GM18907 (cell line): ENCODE results near the gene OR11G2.
"Not testable (repeated sequence)": the region's sequence is repeated elsewhere in the genome, so short reads cannot be mapped to it uniquely, and the experiment has no call there.

Experiments
- ATAC-seq: cut with Tn5 transposase; IDR thresholded peaks from one replicate; pipeline ENCODE4 v1.9.1; 2021; ENCODE audit warnings: mild to moderate bottlenecking, moderate library complexity; ENCODE audit not compliant: unreplicated experiment

The OR11G2 gene

GRCh38 chr14:20190596-20190995 lies at the start of gene OR11G2:
Gene OR11G2, plus strand, starts transcription at chr14:20190896. Its CDS starts 6,542 bp downstream, at chr14:20197438.
- ATAC-seq: no peak

GRCh38 chr14:20143911-20144310 lies 46.8 kb upstream of the OR11G2 start:
- ATAC-seq: no peak

- ATAC-seq: no peak
These were observed 45.9 kb upstream of the OR11G2 start for GRCh38 chr14:20144820-20145219.

GRCh38 chr14:20164462-20164861 lies 26.2 kb upstream of the OR11G2 start:
- ATAC-seq: no peak

GRCh38 chr14:20167091-20167490 lies 23.6 kb upstream of the OR11G2 start:
- no peak for ATAC-seq

- ATAC-seq: not testable (repeated sequence)
These were observed 20.8 kb upstream of the OR11G2 start for GRCh38 chr14:20169852-20170251.

- not testable (repeated sequence) for ATAC-seq
These were observed 16.5 kb upstream of the OR11G2 start for GRCh38 chr14:20174205-20174604.

GRCh38 chr14:20176330-20176729 lies 14.4 kb upstream of the OR11G2 start:
- no peak for ATAC-seq

GRCh38 chr14:20177433-20177974 lies 13.2 kb upstream of the OR11G2 start:
- ATAC-seq: no peak

- ATAC-seq: no peak
These were observed 11.5 kb upstream of the OR11G2 start for GRCh38 chr14:20179218-20179617.

GRCh38 chr14:20179880-20180279 lies 10.8 kb upstream of the OR11G2 start:
- ATAC-seq: no peak

- no peak for ATAC-seq
These were observed 10.2 kb upstream of the OR11G2 start for GRCh38 chr14:20180486-20180885.

GRCh38 chr14:20184181-20184580 lies 6.5 kb upstream of the OR11G2 start:
- ATAC-seq: no peak

- no peak for ATAC-seq
These were observed 700 bp downstream of the OR11G2 start for GRCh38 chr14:20191396-20191795.

GRCh38 chr14:20194101-20194500 lies 3.4 kb downstream of the OR11G2 start:
- ATAC-seq: no peak

- ATAC-seq: not testable (repeated sequence)
These were observed 4.5 kb downstream of the OR11G2 start for GRCh38 chr14:20195170-20195569.

- no peak for ATAC-seq
These were observed 5.2 kb downstream of the OR11G2 start for GRCh38 chr14:20195911-20196310.

GRCh38 chr14:20197459-20197858 lies 6.8 kb downstream of the OR11G2 start:
- no peak for ATAC-seq

- no peak for ATAC-seq
These were observed 8.3 kb downstream of the OR11G2 start for GRCh38 chr14:20198991-20199390.

- no peak for ATAC-seq
These were observed 14.0 kb downstream of the OR11G2 start for GRCh38 chr14:20204721-20205120.

- no peak for ATAC-seq
These were observed 18.9 kb downstream of the OR11G2 start for GRCh38 chr14:20209595-20209994.

GRCh38 chr14:20212406-20212805 lies 21.7 kb downstream of the OR11G2 start:
- not testable (repeated sequence) for ATAC-seq

- no peak for ATAC-seq
These were observed 24.5 kb downstream of the OR11G2 start for GRCh38 chr14:20215196-20215595.
